AG04450 (cell line): ENCODE data around the gene ADAM19. TPM values are rescaled to one million over a fixed set of nuclear protein-coding genes. Genes with fewer than 3 reads are reported as not detected.

Source experiments
- CTCF ChIA-PET: fragments of 300-600, 350-600 bp; formaldehyde crosslinking; extraction: SDS; loops from one replicate; lab custom pipeline; 2022; ENCODE audit warnings: antibody characterized with exemption, inconsistent platforms; lab: Charles Lee
- POLR2A ChIA-PET: fragments of 350-600 bp; formaldehyde crosslinking; extraction: SDS; loops from one replicate; lab custom pipeline; 2021; ENCODE audit warnings: antibody characterized with exemption, inconsistent platforms; lab: Yijun Ruan, JAX
- DNase-seq: peaks from one replicate; pipeline ENCODE4 v3.0.0-alpha.2; 2011; ENCODE audit warnings: low read depth, low spot score
- H3K27ac ChIP-seq: one replicate; pipeline ENCODE4 v1.5.1; 2012; ENCODE audit warnings: low read depth, low read length, control low read depth
- H3K27me3 ChIP-seq: one replicate; pipeline ENCODE4 v1.6.0; 2012; ENCODE audit warnings: low read length; ENCODE audit not compliant: control insufficient read depth, insufficient read depth
- H3K4me3 ChIP-seq: 2 replicates; pipeline ENCODE4 v1.5.1; 2011; ENCODE audit warnings: mild to moderate bottlenecking, low read depth, low read length, control low read depth
- H3K9me3 ChIP-seq: 2 replicates; pipeline ENCODE4 v1.5.1; 2012; ENCODE audit warnings: low read length; ENCODE audit not compliant: control insufficient read depth, insufficient read depth
- CTCF ChIP-seq: IDR thresholded peaks from 2 replicates; pipeline ENCODE4 v1.5.1; 2011; ENCODE audit warnings: low read depth, low read length, control low read depth, inconsistent platforms
- polyA plus RNA-seq: library from polyadenylated mRNA; depleted of rRNA; stranded (reverse); fragments of >200 nt; gene quantifications from 2 replicates; pipeline ENCODE4 v1.2.3, GENCODE V29; 2011

Gene ADAM19
- polyA plus RNA-seq, 1 experiment = 44.7 TPM

GRCh38 chr5:157539503-157540022, 36.0 kb downstream of the ADAM19 start:
- no peaks in the 10 kb centered on the region for H3K9me3 ChIP-seq
- no peak overlapping the region for H3K27ac ChIP-seq
- POLR2A ChIA-PET = no interaction called here
- DNase-seq = no peak
- CTCF ChIA-PET = interaction anchor here (1.0 to 1.9 kb wide), 2 partner anchors 23 to 204 kb away, joined by 4 to 5 read pairs; partner anchors contain the start of gene LSM11
- no peak for TF ChIP-seq CTCF
- no peaks in the 10 kb centered on the region for H3K27me3 ChIP-seq
- no peak overlapping the region for H3K4me3 ChIP-seq

- CTCF ChIA-PET = no interaction called here
- Histone ChIP-seq H3K27ac (no peak overlapping the region), H3K27me3 (no peaks in the 10 kb centered on the region), H3K4me3 (no peak overlapping the region), H3K9me3 (no peaks in the 10 kb centered on the region)
- POLR2A ChIA-PET = no interaction called here
- DNase-seq = no peak
- no peak for TF ChIP-seq CTCF
Measured at GRCh38 chr5:157538311-157538710, 37.3 kb downstream of the ADAM19 start.

GRCh38 chr5:157535042-157535865, 40.3 kb downstream of the ADAM19 start:
- CTCF ChIA-PET = interaction anchor here (1.3 to 2.0 kb wide), 2 partner anchors 9 to 10 kb away, joined by 5 read pairs; no protein-coding TSS in a partner anchor
- no peaks in the 10 kb centered on the region for H3K27me3 ChIP-seq
- H3K27ac ChIP-seq = peak overlapping the region; percentile 4
- no peak for TF ChIP-seq CTCF
- no peak for DNase-seq
- POLR2A ChIA-PET = interaction anchor here (0.6 kb wide), 1 partner anchor 18 kb away, joined by 3 read pairs; no protein-coding TSS in a partner anchor
- no peaks in the 10 kb centered on the region for H3K9me3 ChIP-seq
- H3K4me3 ChIP-seq = no peak overlapping the region

- no peaks in the 10 kb centered on the region for H3K27me3 ChIP-seq
- ChIA-PET POLR2A (no interaction called here), CTCF (interaction anchor here (0.6 to 1.0 kb wide), 3 partner anchors 28 to 421 kb away, joined by 3 read pairs; partner anchors contain the start of gene LSM11)
- no peak for DNase-seq
- no peak for TF ChIP-seq CTCF
- no peak overlapping the region for H3K4me3 ChIP-seq
- H3K9me3 ChIP-seq = no peaks in the 10 kb centered on the region
- no peak overlapping the region for H3K27ac ChIP-seq
Measured at GRCh38 chr5:157533011-157533481, 42.5 kb downstream of the ADAM19 start.

GRCh38 chr5:157532022-157532421, 43.6 kb downstream of the ADAM19 start:
- Histone ChIP-seq H3K9me3 (no peaks in the 10 kb centered on the region), H3K4me3 (no peak overlapping the region), H3K27ac (no peak overlapping the region), H3K27me3 (no peaks in the 10 kb centered on the region)
- CTCF ChIA-PET = no interaction called here
- POLR2A ChIA-PET = no interaction called here
- no peak for DNase-seq
- no peak for TF ChIP-seq CTCF
